ENCODE data around the gene C12orf76. TPM values are rescaled to one million over a fixed set of nuclear protein-coding genes. Genes with fewer than 3 reads are reported as not detected.

The C12orf76 gene
- polyA plus RNA-seq, 1 donor from 2014 or later = 227 TPM

DNA sequence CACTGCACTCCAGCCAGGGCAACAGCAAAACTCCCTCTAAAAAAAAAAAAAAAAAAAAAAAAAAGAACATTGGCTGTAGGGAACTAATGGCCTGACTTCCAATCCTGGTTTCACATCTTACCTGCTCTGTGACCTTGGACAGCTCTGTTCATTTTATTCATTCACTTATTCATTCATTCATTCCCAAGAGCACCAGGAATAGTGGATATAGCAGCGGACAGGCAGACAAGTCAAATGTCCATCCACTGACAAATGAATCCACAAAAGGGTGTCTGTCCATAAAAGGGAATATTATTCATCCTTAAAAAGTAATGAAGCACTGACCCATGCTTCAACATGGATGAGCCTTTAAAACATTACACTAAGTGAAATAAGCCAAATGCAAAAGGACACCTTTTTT is 27.6 kb upstream of the C12orf76 start:
- Histone ChIP-seq H3K9me3 (ENCODE audit: low read length) (no peaks in the 10 kb centered on the region), H3K79me2 (replicated peaks; ENCODE audit: insufficient read depth, low read length) (no peaks in the 10 kb centered on the region), H3K9me2 (ENCODE audit: insufficient read depth, low read length) (no peaks in the 10 kb centered on the region), H3F3A (ENCODE audit: insufficient read depth, low read length, poor library complexity, severe bottlenecking) (no peaks in the 10 kb centered on the region), H2AFZ (ENCODE audit: low read depth, low read length) (no peak overlapping the region), H3K4me2 (ENCODE audit: low read length) (no peak overlapping the region), H4K20me1 (ENCODE audit: insufficient read depth) (no peaks in the 10 kb centered on the region), H3K36me3 (ENCODE audit: insufficient read depth, low read length) (no peaks in the 10 kb centered on the region), H3K4me3 (ENCODE audit: low read length) (no peak overlapping the region), H3K9ac (ENCODE audit: low read length) (no peak overlapping the region), H3K27me3 (ENCODE audit: insufficient read depth, low read depth, low read length) (no peaks in the 10 kb centered on the region), H3K27ac (ENCODE audit: low read length) (no peak overlapping the region)
- TF ChIP-seq SMC3 (conservative IDR thresholded peaks at IDR 0.05; ENCODE audit: poor library complexity) (no peak), EP300 (conservative IDR thresholded peaks at IDR 0.05; ENCODE audit: poor library complexity, severe bottlenecking) (no peak), RAD21 (conservative IDR thresholded peaks at IDR 0.05) (no peak), TAF1 (IDR thresholded peaks at IDR 0.05; ENCODE audit: low read depth) (no peak), MXI1 (conservative IDR thresholded peaks at IDR 0.05; ENCODE audit: poor library complexity, severe bottlenecking) (no peak), POLR2AphosphoS5 (IDR thresholded peaks at IDR 0.05) (no peak), EZH2 (IDR thresholded peaks at IDR 0.05; ENCODE audit: borderline replicate concordance, insufficient read depth, low read length, poor library complexity, severe bottlenecking) (no peak)
- TF ChIP-seq, protein P1, sequence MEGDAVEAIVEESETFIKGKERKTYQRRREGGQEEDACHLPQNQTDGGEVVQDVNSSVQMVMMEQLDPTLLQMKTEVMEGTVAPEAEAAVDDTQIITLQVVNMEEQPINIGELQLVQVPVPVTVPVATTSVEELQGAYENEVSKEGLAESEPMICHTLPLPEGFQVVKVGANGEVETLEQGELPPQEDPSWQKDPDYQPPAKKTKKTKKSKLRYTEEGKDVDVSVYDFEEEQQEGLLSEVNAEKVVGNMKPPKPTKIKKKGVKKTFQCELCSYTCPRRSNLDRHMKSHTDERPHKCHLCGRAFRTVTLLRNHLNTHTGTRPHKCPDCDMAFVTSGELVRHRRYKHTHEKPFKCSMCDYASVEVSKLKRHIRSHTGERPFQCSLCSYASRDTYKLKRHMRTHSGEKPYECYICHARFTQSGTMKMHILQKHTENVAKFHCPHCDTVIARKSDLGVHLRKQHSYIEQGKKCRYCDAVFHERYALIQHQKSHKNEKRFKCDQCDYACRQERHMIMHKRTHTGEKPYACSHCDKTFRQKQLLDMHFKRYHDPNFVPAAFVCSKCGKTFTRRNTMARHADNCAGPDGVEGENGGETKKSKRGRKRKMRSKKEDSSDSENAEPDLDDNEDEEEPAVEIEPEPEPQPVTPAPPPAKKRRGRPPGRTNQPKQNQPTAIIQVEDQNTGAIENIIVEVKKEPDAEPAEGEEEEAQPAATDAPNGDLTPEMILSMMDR (IDR thresholded peaks at IDR 0.05; ENCODE audit: poor library complexity, severe bottlenecking) = no peak
- TF ChIP-seq, protein P2, sequence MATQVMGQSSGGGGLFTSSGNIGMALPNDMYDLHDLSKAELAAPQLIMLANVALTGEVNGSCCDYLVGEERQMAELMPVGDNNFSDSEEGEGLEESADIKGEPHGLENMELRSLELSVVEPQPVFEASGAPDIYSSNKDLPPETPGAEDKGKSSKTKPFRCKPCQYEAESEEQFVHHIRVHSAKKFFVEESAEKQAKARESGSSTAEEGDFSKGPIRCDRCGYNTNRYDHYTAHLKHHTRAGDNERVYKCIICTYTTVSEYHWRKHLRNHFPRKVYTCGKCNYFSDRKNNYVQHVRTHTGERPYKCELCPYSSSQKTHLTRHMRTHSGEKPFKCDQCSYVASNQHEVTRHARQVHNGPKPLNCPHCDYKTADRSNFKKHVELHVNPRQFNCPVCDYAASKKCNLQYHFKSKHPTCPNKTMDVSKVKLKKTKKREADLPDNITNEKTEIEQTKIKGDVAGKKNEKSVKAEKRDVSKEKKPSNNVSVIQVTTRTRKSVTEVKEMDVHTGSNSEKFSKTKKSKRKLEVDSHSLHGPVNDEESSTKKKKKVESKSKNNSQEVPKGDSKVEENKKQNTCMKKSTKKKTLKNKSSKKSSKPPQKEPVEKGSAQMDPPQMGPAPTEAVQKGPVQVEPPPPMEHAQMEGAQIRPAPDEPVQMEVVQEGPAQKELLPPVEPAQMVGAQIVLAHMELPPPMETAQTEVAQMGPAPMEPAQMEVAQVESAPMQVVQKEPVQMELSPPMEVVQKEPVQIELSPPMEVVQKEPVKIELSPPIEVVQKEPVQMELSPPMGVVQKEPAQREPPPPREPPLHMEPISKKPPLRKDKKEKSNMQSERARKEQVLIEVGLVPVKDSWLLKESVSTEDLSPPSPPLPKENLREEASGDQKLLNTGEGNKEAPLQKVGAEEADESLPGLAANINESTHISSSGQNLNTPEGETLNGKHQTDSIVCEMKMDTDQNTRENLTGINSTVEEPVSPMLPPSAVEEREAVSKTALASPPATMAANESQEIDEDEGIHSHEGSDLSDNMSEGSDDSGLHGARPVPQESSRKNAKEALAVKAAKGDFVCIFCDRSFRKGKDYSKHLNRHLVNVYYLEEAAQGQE (IDR thresholded peaks at IDR 0.05; ENCODE audit: borderline replicate concordance) = no peak

DNA sequence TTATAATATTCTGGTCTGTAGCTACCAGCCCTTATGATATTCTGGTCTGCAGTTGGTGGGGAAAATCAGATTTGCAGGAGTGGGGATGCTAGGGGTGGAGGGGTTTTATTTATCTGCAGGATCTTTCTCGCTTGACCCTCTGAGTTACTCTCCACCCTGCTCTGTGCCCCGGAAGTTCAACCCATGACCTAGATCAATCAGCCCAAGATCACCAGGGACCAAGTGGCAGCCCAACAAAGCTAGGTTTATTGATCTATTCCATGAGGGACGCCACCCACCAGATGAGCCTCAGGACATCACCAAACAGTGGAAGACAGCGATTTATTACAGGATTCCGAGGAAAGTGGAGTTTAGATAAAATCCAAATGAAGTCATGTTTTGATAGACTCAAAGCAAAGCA is 25.8 kb upstream of the C12orf76 start:
- Histone ChIP-seq H3K79me2 (replicated peaks; ENCODE audit: insufficient read depth, low read length) (no peaks in the 10 kb centered on the region), H3K9ac (ENCODE audit: low read length) (no peak overlapping the region), H3F3A (ENCODE audit: insufficient read depth, low read length, poor library complexity, severe bottlenecking) (no peaks in the 10 kb centered on the region), H3K9me3 (ENCODE audit: low read length) (no peaks in the 10 kb centered on the region), H3K9me2 (ENCODE audit: insufficient read depth, low read length) (no peaks in the 10 kb centered on the region), H3K4me3 (ENCODE audit: low read length) (no peak overlapping the region), H3K36me3 (ENCODE audit: insufficient read depth, low read length) (no peaks in the 10 kb centered on the region), H4K20me1 (ENCODE audit: insufficient read depth) (no peaks in the 10 kb centered on the region), H3K27ac (ENCODE audit: low read length) (no peak overlapping the region), H3K4me2 (ENCODE audit: low read length) (no peak overlapping the region), H3K27me3 (ENCODE audit: insufficient read depth, low read depth, low read length) (no peaks in the 10 kb centered on the region), H2AFZ (ENCODE audit: low read depth, low read length) (no peak overlapping the region)
- TF ChIP-seq, protein P2 (IDR thresholded peaks at IDR 0.05; ENCODE audit: borderline replicate concordance) = no peak
- no peak for TF ChIP-seq TAF1 (IDR thresholded peaks at IDR 0.05; ENCODE audit: low read depth)
- no peak for TF ChIP-seq MXI1 (conservative IDR thresholded peaks at IDR 0.05; ENCODE audit: poor library complexity, severe bottlenecking)
- no peak for TF ChIP-seq RAD21 (conservative IDR thresholded peaks at IDR 0.05)
- TF ChIP-seq SMC3 (conservative IDR thresholded peaks at IDR 0.05; ENCODE audit: poor library complexity) = no peak
- TF ChIP-seq POLR2AphosphoS5 (IDR thresholded peaks at IDR 0.05) = no peak
- TF ChIP-seq, protein P1 (IDR thresholded peaks at IDR 0.05; ENCODE audit: poor library complexity, severe bottlenecking) = no peak
- TF ChIP-seq EP300 (conservative IDR thresholded peaks at IDR 0.05; ENCODE audit: poor library complexity, severe bottlenecking) = no peak
- TF ChIP-seq EZH2 (IDR thresholded peaks at IDR 0.05; ENCODE audit: borderline replicate concordance, insufficient read depth, low read length, poor library complexity, severe bottlenecking) = no peak

All from neural cell (in vitro differentiated cells).